ENCODE results near the gene STK40. TPM values are rescaled to one million over a fixed set of nuclear protein-coding genes. Genes with fewer than 3 reads are reported as not detected.

STK40 gene
- total RNA-seq, 6 donors from 2014 or later, result 26.2 to 100 (median 69.1) TPM

GRCh38 chr1:36367066-36367465 lies 18.7 kb downstream of the STK40 start:
- H3K9me3 ChIP-seq, result no peaks in the 10 kb centered on the region
- ATAC-seq (ENCODE audit: low FRiP score in 2 of 2), result no peak
- H3K36me3 ChIP-seq, result peaks cover 1 to 19% (median 13%) of the 10 kb centered on the region in 4 donors
- 52 to 55% methylated on average over 4 to 5 of the region's 5 CpGs for WGBS, 2 donors
- TF ChIP-seq, protein P1, sequence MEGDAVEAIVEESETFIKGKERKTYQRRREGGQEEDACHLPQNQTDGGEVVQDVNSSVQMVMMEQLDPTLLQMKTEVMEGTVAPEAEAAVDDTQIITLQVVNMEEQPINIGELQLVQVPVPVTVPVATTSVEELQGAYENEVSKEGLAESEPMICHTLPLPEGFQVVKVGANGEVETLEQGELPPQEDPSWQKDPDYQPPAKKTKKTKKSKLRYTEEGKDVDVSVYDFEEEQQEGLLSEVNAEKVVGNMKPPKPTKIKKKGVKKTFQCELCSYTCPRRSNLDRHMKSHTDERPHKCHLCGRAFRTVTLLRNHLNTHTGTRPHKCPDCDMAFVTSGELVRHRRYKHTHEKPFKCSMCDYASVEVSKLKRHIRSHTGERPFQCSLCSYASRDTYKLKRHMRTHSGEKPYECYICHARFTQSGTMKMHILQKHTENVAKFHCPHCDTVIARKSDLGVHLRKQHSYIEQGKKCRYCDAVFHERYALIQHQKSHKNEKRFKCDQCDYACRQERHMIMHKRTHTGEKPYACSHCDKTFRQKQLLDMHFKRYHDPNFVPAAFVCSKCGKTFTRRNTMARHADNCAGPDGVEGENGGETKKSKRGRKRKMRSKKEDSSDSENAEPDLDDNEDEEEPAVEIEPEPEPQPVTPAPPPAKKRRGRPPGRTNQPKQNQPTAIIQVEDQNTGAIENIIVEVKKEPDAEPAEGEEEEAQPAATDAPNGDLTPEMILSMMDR (IDR thresholded peaks at IDR 0.05), result no peak
- no peak for TF ChIP-seq EP300 (IDR thresholded peaks at IDR 0.05)
- no peak for TF ChIP-seq POLR2AphosphoS5 (IDR thresholded peaks at IDR 0.05)
- no peak for TF ChIP-seq POLR2A (IDR thresholded peaks at IDR 0.05)
- H3K27me3 ChIP-seq, result no peaks in the 10 kb centered on the region
- peak overlapping the region; percentile 8 to 78 (median 68) for H3K27ac ChIP-seq
- H3K4me3 ChIP-seq, result no peak overlapping the region
- no peak for DNase-seq
- H3K4me1 ChIP-seq, result peaks cover 35 to 58% (median 46%) of the 10 kb centered on the region in 4 donors

- Histone ChIP-seq H3K9me3 (no peaks in the 10 kb centered on the region), H3K4me1 (peaks cover 29 to 49% (median 39%) of the 10 kb centered on the region in 4 donors), H3K36me3 (peaks cover 3 to 26% (median 17%) of the 10 kb centered on the region in 4 donors), H3K4me3 (no peak overlapping the region), H3K27ac (peak overlapping the region; percentile 64 to 83 (median 76)), H3K27me3 (no peaks in the 10 kb centered on the region)
- 58 to 67% methylated on average over 16 to 18 of the region's 18 CpGs for WGBS, 2 donors
- ATAC-seq (ENCODE audit: low FRiP score in 2 of 2) (peak; percentile 61 to 62), DNase-seq (peak in 1 of 2 donors; percentile 65)
- TF ChIP-seq POLR2A (IDR thresholded peaks at IDR 0.05) (no peak), POLR2AphosphoS5 (IDR thresholded peaks at IDR 0.05) (no peak), EP300 (IDR thresholded peaks at IDR 0.05) (no peak)
- TF ChIP-seq, protein P1 (IDR thresholded peaks at IDR 0.05), result no peak
Measured at GRCh38 chr1:36366091-36366661, 19.5 kb downstream of the STK40 start.

DNA sequence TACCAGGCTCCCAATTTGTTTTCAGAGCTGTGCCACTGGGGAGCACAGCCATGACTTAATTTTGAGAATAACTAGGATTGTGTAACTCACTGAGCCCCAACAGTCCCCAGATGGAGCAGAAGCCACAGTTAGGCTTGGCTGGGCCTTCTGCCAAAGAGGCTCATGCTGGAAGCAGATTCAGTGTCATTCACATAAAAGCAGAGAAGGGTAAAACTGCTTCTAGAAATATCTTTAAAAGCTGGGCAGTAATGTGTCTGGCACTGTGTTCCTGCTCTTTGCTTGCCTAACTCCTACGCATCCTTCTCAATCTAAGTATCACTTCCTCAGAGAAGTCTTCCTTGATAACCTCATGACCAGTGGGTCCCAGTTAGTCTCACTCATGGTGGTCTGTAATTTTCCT lies 20.3 kb downstream of the STK40 start:
- 73 to 75% methylated on average over 1 of the region's 1 CpG for WGBS, 2 donors
- Histone ChIP-seq H3K4me1 (peaks cover 29 to 44% (median 35%) of the 10 kb centered on the region in 4 donors), H3K27ac (peak overlapping the region; percentile 64 to 83 (median 76)), H3K36me3 (peaks cover 3 to 26% (median 18%) of the 10 kb centered on the region in 4 donors), H3K4me3 (no peak overlapping the region), H3K27me3 (no peaks in the 10 kb centered on the region), H3K9me3 (no peaks in the 10 kb centered on the region)
- ATAC-seq (ENCODE audit: low FRiP score in 2 of 2) (peak in 1 of 2 donors; percentile 64), DNase-seq (no peak)
- TF ChIP-seq, protein P1 (IDR thresholded peaks at IDR 0.05), result no peak
- TF ChIP-seq EP300 (IDR thresholded peaks at IDR 0.05) (no peak), POLR2A (IDR thresholded peaks at IDR 0.05) (no peak), POLR2AphosphoS5 (IDR thresholded peaks at IDR 0.05) (no peak)

DNA sequence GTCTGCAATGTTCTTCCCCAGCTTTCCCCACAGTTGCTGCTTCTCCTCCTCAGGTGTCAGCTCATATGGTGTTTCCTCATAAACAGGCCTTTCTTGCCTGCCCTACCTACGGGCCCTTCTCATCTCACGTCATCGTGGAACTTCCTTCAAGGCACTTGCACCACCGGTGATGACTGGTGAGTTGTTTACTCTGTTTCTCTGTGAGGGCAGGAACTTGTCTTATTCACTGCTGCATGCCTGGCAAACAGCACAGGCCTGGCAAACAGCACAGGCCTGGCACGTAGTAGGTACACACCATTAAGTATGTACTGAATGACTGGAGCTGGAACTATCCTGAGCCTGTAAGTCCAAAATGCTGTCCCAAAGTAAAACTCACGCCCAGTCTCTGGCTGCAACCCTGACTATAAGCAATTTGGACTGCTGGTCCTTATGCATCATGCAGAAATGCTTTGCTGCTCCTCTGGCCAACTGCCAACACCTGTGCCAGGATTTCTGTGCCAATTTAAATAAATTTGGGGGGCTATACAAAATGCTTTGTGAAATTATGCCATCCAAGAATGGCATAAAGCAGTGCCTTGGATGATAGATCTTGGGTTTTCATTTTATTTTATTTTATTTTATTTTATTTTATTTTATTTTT lies 25.7 kb downstream of the STK40 start:
- peak in 1 of 2 donors; percentile 85 for DNase-seq
- Histone ChIP-seq H3K9me3 (no peaks in the 10 kb centered on the region), H3K27ac (peak overlapping the region; percentile 65 to 77 (median 70)), H3K4me3 (no peak overlapping the region), H3K36me3 (peaks cover 5 to 63% (median 45%) of the 10 kb centered on the region in 4 donors), H3K4me1 (peaks cover 11 to 12% (median 12%) of the 10 kb centered on the region in 4 donors), H3K27me3 (no peaks in the 10 kb centered on the region)
- peak; percentile 38 to 77 for ATAC-seq (ENCODE audit: low FRiP score in 2 of 2)
- 43 to 48% methylated on average over 5 to 6 of the region's 6 CpGs for WGBS, 2 donors
- TF ChIP-seq POLR2A (IDR thresholded peaks at IDR 0.05) (no peak), EP300 (IDR thresholded peaks at IDR 0.05) (peak in 1 of 4 donors; percentile 5), POLR2AphosphoS5 (IDR thresholded peaks at IDR 0.05) (peak; percentile 56 to 58)
- TF ChIP-seq, protein P1 (IDR thresholded peaks at IDR 0.05), result no peak

Data from upper lobe of left lung (tissue), 6 donors.